Bronchial epithelial cell (primary cell): ENCODE data around the gene RHOB. TPM values are rescaled to one million over a fixed set of nuclear protein-coding genes. Genes with fewer than 3 reads are reported as not detected.

ENCODE experiments used
- DNase-seq: peaks from one replicate; pipeline ENCODE4 v3.0.0-alpha.2; 2010; ENCODE audit warnings: low read depth
- FAIRE-seq: peaks from 2 replicates; lab custom pipeline; 2011; peaks lifted over from hg19 to GRCh38; lab: Jason Lieb, UNC
- H3K27me3 ChIP-seq: 2 replicates; pipeline ENCODE4 v1.5.1; 2011; ENCODE audit warnings: low read length; ENCODE audit not compliant: control insufficient read depth, insufficient read depth
- H3K36me3 ChIP-seq: 2 replicates; pipeline ENCODE4 v1.5.1; 2011; ENCODE audit warnings: low read length; ENCODE audit not compliant: control insufficient read depth, insufficient read depth
- H3K4me3 ChIP-seq: 2 replicates; pipeline ENCODE4 v1.5.1; 2011; ENCODE audit warnings: mild to moderate bottlenecking, low read depth, low read length, control low read depth
- total RNA-seq: library from RNA; depleted of rRNA; stranded (reverse); fragments of >200 nt; gene quantifications from 2 replicates; pipeline ENCODE4 v1.2.1, GENCODE V29; 2014
- TF ChIP-seq, protein P1 (sequence below): IDR thresholded peaks from 2 replicates; pipeline ENCODE4 v1.5.1; 2011; ENCODE audit warnings: mild to moderate bottlenecking, moderate library complexity, low read length, control low read depth, inconsistent platforms; ENCODE audit not compliant: insufficient read depth, severe bottlenecking

Gene RHOB
- total RNA-seq, 1 donor from 2014 or later: 51.9 TPM

DNA sequence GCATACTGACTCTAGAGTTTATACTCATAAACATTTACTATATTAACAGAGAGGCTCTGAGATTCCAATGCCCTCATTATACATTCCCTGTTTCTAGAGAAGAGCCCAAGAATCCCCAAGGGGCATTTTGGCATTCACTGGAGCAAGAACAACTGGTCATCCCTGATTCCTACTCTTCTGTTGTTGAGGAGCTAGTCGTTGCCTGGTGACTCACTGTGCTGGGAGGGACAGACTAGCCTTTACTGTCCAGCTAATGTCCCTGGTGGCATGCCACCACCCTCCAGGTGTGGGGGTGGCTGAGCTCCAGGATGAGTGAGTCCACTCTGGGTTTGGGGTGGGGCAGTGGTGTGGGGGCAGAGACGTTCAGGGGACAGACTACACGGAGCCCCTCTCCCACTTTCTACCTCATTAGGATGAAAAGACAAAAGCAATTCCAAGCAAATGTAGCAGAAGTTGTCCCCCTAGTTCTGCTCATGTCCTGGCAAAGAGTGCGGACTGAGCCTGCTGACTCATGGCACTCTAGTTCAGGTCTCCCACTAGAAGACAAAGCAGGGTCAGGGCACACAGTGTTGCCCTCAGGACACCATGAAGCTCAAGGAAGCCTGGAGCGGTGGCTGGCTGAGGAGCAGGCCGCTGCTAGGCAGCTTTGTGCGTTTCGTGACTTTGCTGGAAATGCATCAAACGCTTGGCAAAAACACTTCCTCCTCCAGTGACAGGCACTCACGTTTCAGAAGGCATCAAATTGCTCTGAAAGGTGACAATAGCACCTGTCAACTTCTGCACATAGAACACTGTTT lies 49.4 kb downstream of the RHOB start:
- Histone ChIP-seq H3K4me3 (no peak overlapping the region), H3K27me3 (no peaks in the 10 kb centered on the region), H3K36me3 (no peaks in the 10 kb centered on the region)
- FAIRE-seq: no peak
- peak; percentile 68 for DNase-seq
- TF ChIP-seq, protein P1, sequence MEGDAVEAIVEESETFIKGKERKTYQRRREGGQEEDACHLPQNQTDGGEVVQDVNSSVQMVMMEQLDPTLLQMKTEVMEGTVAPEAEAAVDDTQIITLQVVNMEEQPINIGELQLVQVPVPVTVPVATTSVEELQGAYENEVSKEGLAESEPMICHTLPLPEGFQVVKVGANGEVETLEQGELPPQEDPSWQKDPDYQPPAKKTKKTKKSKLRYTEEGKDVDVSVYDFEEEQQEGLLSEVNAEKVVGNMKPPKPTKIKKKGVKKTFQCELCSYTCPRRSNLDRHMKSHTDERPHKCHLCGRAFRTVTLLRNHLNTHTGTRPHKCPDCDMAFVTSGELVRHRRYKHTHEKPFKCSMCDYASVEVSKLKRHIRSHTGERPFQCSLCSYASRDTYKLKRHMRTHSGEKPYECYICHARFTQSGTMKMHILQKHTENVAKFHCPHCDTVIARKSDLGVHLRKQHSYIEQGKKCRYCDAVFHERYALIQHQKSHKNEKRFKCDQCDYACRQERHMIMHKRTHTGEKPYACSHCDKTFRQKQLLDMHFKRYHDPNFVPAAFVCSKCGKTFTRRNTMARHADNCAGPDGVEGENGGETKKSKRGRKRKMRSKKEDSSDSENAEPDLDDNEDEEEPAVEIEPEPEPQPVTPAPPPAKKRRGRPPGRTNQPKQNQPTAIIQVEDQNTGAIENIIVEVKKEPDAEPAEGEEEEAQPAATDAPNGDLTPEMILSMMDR: no peak

DNA sequence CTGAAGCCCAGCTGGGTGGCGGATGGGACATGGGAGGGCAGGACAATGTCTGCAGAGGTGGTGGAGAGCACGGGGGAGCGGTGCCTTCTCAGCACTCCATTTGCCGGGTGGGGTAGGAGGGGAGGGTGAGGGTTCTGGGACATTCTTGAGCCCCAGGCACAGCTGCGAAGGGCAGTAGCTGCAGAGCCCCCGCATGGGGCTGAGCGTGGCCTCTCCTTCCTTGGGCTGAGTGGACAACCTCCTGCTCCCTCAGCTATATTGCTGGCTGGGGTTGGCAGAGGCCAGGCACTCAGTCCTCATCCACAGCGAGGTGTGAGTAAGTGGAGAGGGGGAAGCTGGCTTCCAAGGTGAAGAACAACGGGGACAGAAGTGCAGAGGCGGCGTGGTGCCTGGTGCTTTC lies 50.1 kb downstream of the RHOB start:
- no peaks in the 10 kb centered on the region for H3K36me3 ChIP-seq
- TF ChIP-seq, protein P1: no peak
- H3K4me3 ChIP-seq: no peak overlapping the region
- no peak for FAIRE-seq
- no peaks in the 10 kb centered on the region for H3K27me3 ChIP-seq
- no peak for DNase-seq

Other genes with a start within 250 kb of the RHOB start
- 1,084 and 1,308 TPM in 2 replicates for gene SDC1, start 221.9 kb upstream of the RHOB start, total RNA-seq
- gene PUM2, start 96.2 kb upstream of the RHOB start, total RNA-seq: 43.7 and 48.5 TPM in 2 replicates
- gene HS1BP3, start 204.0 kb downstream of the RHOB start, total RNA-seq: 27.6 and 37.8 TPM in 2 replicates
- gene GDF7, start 220.1 kb downstream of the RHOB start, total RNA-seq: under 0.01 and 0.13 TPM in 2 replicates